K562 treated with DMSO at 1 percent for 24 hours (cell line): ENCODE data around the gene ZCCHC7. TPM values are rescaled to one million over a fixed set of nuclear protein-coding genes. Genes with fewer than 3 reads are reported as not detected.

ENCODE experiments used
- total RNA-seq: library from RNA; unstranded; fragments of 300-600 nt; gene quantifications from 2 replicates; pipeline ENCODE4 v1.2.3, GENCODE V29; 2022; ENCODE audit warnings: low read depth; ENCODE audit not compliant: insufficient read depth

Gene ZCCHC7
- 14.9 and 16.9 TPM in 2 replicates for total RNA-seq

GRCh38 chr9:37119907-37120842 is at the start of gene ZCCHC7:
ZCCHC7 (plus strand) TSS chr9:37120574.

Other genes with a start within 250 kb of the ZCCHC7 start
- gene PAX5, start 86.3 kb upstream of the ZCCHC7 start, total RNA-seq = 0.06 and 0.08 TPM in 2 replicates